NCI-H460 (cell line): ENCODE data around the gene RIC8A. TPM values are rescaled to one million over a fixed set of nuclear protein-coding genes. Genes with fewer than 3 reads are reported as not detected.

Experiments
- total RNA-seq: library from RNA; depleted of rRNA; stranded (reverse); fragments of >200 nt; shearing (Covaris generic); gene quantifications from 2 replicates; pipeline ENCODE4 v1.2.3, GENCODE V29; 2014; rRNA removed

RIC8A gene
- total RNA-seq, 1 experiment from 2014 or later, result 53.9 TPM

Other genes with a start within 250 kb of the RIC8A start
- gene SCGB1C1, start 14.6 kb upstream of the RIC8A start, total RNA-seq, result not detected in 2 replicates
- gene BET1L, start 309 bp upstream of the RIC8A start, total RNA-seq, result 16.5 and 16.8 TPM in 2 replicates
- gene SIRT3, start 28.6 kb downstream of the RIC8A start, total RNA-seq, result 9.8 and 11.0 TPM in 2 replicates
- gene PSMD13, start 29.3 kb downstream of the RIC8A start, total RNA-seq, result 69.9 and 72.8 TPM in 2 replicates
- gene NLRP6, start 70.7 kb downstream of the RIC8A start, total RNA-seq, result not detected in 2 replicates
- 12.7 and 13.4 TPM in 2 replicates for gene PGGHG, start 81.4 kb downstream of the RIC8A start, total RNA-seq
- not detected in 2 replicates for gene IFITM5, start 91.8 kb downstream of the RIC8A start, total RNA-seq
- gene IFITM2, start 100.1 kb downstream of the RIC8A start, total RNA-seq, result 44.7 and 71.8 TPM in 2 replicates
- 2.2 and 4.5 TPM in 2 replicates for gene IFITM1, start 106.3 kb downstream of the RIC8A start, total RNA-seq
- gene IFITM3, start 113.2 kb downstream of the RIC8A start, total RNA-seq, result 161 and 191 TPM in 2 replicates
- 8.1 and 8.6 TPM in 2 replicates for gene B4GALNT4, start 161.8 kb downstream of the RIC8A start, total RNA-seq
- 27.0 and 27.7 TPM in 2 replicates for gene PKP3, start 186.5 kb downstream of the RIC8A start, total RNA-seq
- gene SIGIRR, start 207.3 kb downstream of the RIC8A start, total RNA-seq, result 17.5 and 24.3 TPM in 2 replicates
- gene ANO9, start 234.3 kb downstream of the RIC8A start, total RNA-seq, result 0.12 TPM in 1 of 2 replicates, not detected in the other
- gene PTDSS2, start 242.6 kb downstream of the RIC8A start, total RNA-seq, result 19.6 and 23.7 TPM in 2 replicates